ENCODE results near the gene LMF1. TPM values are rescaled to one million over a fixed set of nuclear protein-coding genes. Genes with fewer than 3 reads are reported as not detected.

LMF1 gene
- polyA plus RNA-seq, 1 donor (not counting 4 experiments of a cell fraction or from before 2014, with no cell fraction given), result 3.1 TPM

- DNase-seq (ENCODE audit: low read depth, low spot score), result no peak
- H3K4me1 ChIP-seq (ENCODE audit: control insufficient read depth, extremely low read depth, insufficient read depth, low read length), result no peaks in the 10 kb centered on the region
- peaks cover 66% of the 10 kb centered on the region for H3K27me3 ChIP-seq (ENCODE audit: control insufficient read depth, extremely low read depth, insufficient read depth, low read length)
- FAIRE-seq, result no peak
- H3K27ac ChIP-seq (ENCODE audit: control insufficient read depth, insufficient read depth, low read length), result no peak within 1 kb of the TSS
- no peak within 1 kb of the TSS for H3K4me2 ChIP-seq (ENCODE audit: control insufficient read depth, extremely low read depth, insufficient read depth, low read depth, low read length)
- H3K36me3 ChIP-seq (ENCODE audit: control insufficient read depth in 2 of 2, extremely low read depth in 1 of 2, insufficient read depth in 2 of 2, low read length in 2 of 2), result no peaks in the 10 kb centered on the region
- no peak within 1 kb of the TSS for H2AFZ ChIP-seq (ENCODE audit: control insufficient read depth, low read length)
- no peaks in the 10 kb centered on the region for H3K79me2 ChIP-seq (ENCODE audit: control insufficient read depth, insufficient read depth, low read length)
- peak within 1 kb of the TSS in 1 of 3 experiments; percentile 20 for H3K4me3 ChIP-seq (ENCODE audit: control insufficient read depth in 2 of 3, extremely low read depth in 1 of 3, insufficient read depth in 2 of 3, low read depth in 1 of 3, low read length in 3 of 3)
- H3K9me3 ChIP-seq (ENCODE audit: control insufficient read depth, low read depth, low read length), result no peaks in the 10 kb centered on the region
- H4K20me1 ChIP-seq (ENCODE audit: control insufficient read depth, extremely low read depth, insufficient read depth, low read length), result no peaks in the 10 kb centered on the region
- dilution Hi-C loops (cut with MboI; ENCODE audit: extremely low pct_ligation_motif_present, low sequenced_read_pairs), result no loop called here
- H3K9me1 ChIP-seq (ENCODE audit: control insufficient read depth, extremely low read depth, insufficient read depth, low read length), result no peaks in the 10 kb centered on the region
- H3K9ac ChIP-seq (ENCODE audit: control insufficient read depth, extremely low read depth, insufficient read depth, low read length), result no peak within 1 kb of the TSS
- no peak for TF ChIP-seq CTCF (optimal IDR thresholded peaks at IDR 0.05 in 1 of 3, IDR thresholded peaks at IDR 0.05 in 1 of 3, conservative IDR thresholded peaks at IDR 0.05 in 1 of 3; ENCODE audit: extremely low read depth in 1 of 3, insufficient read depth in 2 of 3, low read length in 3 of 3)
- TF ChIP-seq EZH2 (IDR thresholded peaks at IDR 0.05; ENCODE audit: low read length), result no peak
Observed at GRCh38 chr16:981695-982144, 10.9 kb upstream of the LMF1 start, which contains the start of gene SOX8. Gene SOX8 (plus strand): TSS chr16:981770. CDS start chr16:981923, 153 bp downstream.

GRCh38 chr16:980595-980854 lies 9.7 kb upstream of the LMF1 start:
- Histone ChIP-seq H2AFZ (ENCODE audit: control insufficient read depth, low read length) (no peak overlapping the region), H4K20me1 (ENCODE audit: control insufficient read depth, extremely low read depth, insufficient read depth, low read length) (no peaks in the 10 kb centered on the region), H3K4me1 (ENCODE audit: control insufficient read depth, extremely low read depth, insufficient read depth, low read length) (no peaks in the 10 kb centered on the region), H3K27ac (ENCODE audit: control insufficient read depth, insufficient read depth, low read length) (no peak overlapping the region), H3K9me3 (ENCODE audit: control insufficient read depth, low read depth, low read length) (no peaks in the 10 kb centered on the region), H3K4me3 (ENCODE audit: control insufficient read depth in 2 of 3, extremely low read depth in 1 of 3, insufficient read depth in 2 of 3, low read depth in 1 of 3, low read length in 3 of 3) (no peak overlapping the region), H3K36me3 (ENCODE audit: control insufficient read depth in 2 of 2, extremely low read depth in 1 of 2, insufficient read depth in 2 of 2, low read length in 2 of 2) (no peaks in the 10 kb centered on the region), H3K4me2 (ENCODE audit: control insufficient read depth, extremely low read depth, insufficient read depth, low read depth, low read length) (no peak overlapping the region), H3K27me3 (ENCODE audit: control insufficient read depth, extremely low read depth, insufficient read depth, low read length) (peaks cover 57% of the 10 kb centered on the region), H3K9me1 (ENCODE audit: control insufficient read depth, extremely low read depth, insufficient read depth, low read length) (no peaks in the 10 kb centered on the region), H3K9ac (ENCODE audit: control insufficient read depth, extremely low read depth, insufficient read depth, low read length) (no peak overlapping the region), H3K79me2 (ENCODE audit: control insufficient read depth, insufficient read depth, low read length) (no peaks in the 10 kb centered on the region)
- FAIRE-seq (no peak), DNase-seq (ENCODE audit: low read depth, low spot score) (no peak)
- dilution Hi-C loops (cut with MboI; ENCODE audit: extremely low pct_ligation_motif_present, low sequenced_read_pairs), result no loop called here
- no peak for TF ChIP-seq EZH2 (IDR thresholded peaks at IDR 0.05; ENCODE audit: low read length)
- no peak for TF ChIP-seq CTCF (optimal IDR thresholded peaks at IDR 0.05 in 1 of 3, IDR thresholded peaks at IDR 0.05 in 1 of 3, conservative IDR thresholded peaks at IDR 0.05 in 1 of 3; ENCODE audit: extremely low read depth in 1 of 3, insufficient read depth in 2 of 3, low read length in 3 of 3)

All from keratinocyte (primary cell).